Measurements from ENCODE around the gene MAMDC4.

DNA sequence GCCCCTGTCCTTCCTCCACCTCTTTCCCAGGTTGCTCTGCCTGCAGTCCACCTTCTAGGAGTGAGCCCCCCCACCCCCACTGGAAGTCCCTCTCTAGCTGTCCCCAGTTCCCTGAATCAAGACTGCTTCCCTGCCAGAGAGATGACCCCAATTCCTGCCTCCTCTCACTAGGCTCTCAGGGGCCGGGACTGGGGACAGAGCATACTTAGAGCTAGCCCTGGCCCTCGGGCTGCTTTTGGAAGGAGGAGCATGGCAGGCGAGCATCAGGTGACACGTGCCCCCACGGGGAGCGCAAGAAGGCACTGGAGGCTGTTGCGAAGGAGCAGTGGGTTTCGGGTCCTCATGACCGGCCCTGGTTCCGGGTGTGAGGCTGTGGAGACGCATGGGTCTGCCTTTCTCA lies 43.9 kb downstream of the MAMDC4 start:
- TF ChIP-seq, protein P1, sequence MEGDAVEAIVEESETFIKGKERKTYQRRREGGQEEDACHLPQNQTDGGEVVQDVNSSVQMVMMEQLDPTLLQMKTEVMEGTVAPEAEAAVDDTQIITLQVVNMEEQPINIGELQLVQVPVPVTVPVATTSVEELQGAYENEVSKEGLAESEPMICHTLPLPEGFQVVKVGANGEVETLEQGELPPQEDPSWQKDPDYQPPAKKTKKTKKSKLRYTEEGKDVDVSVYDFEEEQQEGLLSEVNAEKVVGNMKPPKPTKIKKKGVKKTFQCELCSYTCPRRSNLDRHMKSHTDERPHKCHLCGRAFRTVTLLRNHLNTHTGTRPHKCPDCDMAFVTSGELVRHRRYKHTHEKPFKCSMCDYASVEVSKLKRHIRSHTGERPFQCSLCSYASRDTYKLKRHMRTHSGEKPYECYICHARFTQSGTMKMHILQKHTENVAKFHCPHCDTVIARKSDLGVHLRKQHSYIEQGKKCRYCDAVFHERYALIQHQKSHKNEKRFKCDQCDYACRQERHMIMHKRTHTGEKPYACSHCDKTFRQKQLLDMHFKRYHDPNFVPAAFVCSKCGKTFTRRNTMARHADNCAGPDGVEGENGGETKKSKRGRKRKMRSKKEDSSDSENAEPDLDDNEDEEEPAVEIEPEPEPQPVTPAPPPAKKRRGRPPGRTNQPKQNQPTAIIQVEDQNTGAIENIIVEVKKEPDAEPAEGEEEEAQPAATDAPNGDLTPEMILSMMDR (IDR thresholded peaks at IDR 0.05; ENCODE audit: low read length), result no peak
- TF ChIP-seq EZH2phosphoT487 (IDR thresholded peaks at IDR 0.05; ENCODE audit: low read length), result no peak

Measured in MM.1S (cell line).